Activated T-cell treated with anti-CD3 and anti-CD28 coated beads, Interleukin-2, amount 50 U/mL, for 48 hours (primary cell): ENCODE measurements around the gene NOD2.

Source experiments
- DNase-seq, 2 experiments: peaks; one replicate each; pipeline ENCODE4 v3.0.0-alpha.2; 2020

NOD2 gene

DNA sequence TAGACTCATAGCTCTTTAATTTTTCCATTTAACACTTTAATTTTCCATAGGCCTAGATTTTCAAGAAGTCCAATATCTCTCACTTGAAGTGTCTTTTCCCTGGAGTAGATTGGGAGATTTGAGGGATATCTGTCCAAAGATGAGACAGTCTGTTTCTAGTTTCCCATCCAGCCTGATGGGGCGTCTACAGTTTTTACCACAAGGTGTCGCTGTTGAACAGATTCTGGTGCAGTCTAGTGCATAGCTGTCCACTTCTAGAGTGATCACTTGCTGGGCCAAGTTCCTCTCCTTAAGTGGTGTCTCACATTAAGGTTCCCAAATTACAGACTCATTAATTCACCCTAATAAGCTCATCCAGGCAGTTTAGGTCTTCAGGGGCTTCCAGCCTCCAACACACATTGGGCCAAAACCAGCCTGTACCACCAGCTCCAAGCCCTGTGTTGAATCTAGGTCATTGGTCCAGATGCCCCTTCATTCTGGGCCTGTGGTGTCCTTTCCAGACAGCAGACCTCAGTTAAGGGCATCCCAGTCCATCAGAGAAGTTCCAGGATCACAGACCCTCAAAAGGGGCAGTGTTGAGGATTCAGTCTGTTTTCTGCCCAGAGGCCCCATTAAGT lies 21.7 kb upstream of the NOD2 start:
- DNase-seq = peak; percentile 76 to 79

- no peak for DNase-seq
Observed at GRCh38 chr16:50673496-50674275, 19.7 kb upstream of the NOD2 start.

- DNase-seq = no peak
Observed at GRCh38 chr16:50674831-50675230, 18.6 kb upstream of the NOD2 start.

DNA sequence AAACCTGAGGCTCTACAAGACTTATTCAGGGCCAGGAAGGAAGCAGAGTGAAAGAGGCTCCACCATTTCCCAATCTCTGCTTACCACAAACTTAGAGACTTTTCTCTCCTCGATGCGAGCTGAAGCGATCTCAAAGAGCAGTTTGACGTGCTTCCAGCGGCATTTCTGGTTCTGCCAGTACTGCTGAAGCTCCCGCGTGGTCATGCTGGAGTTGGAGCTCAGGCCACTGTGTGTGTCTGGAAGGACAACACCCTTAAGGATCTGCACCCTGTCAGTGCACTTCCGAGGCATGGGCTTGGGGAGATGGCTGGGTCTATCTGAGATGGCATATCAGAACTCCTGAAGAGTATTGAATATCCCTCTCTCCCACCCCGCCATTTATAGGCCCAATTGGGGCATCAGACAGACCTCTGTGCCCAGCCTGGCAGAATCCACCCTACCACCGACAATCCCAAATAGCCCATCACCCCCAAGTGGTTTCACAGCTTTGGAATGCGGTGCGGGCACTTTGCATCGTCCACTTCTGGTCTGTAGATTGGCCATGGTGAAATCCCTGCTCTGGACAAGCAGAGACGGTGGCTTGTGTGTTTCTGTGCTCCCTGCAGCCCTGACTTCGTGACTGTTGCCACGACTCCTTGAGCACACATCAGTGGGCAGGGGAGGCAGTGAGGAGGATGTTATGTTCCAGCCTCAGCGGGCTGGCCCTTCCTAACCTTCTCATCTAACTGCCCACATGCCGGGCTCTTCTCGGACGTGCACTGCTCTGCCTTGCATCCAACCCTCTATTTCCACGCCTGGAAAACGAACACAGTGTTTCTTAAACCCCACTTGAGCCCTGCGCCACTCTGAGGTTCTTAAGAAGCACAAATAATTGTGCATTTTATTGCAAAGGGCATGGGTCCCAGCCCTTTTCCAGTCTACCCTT lies 17.5 kb upstream of the NOD2 start:
- no peak for DNase-seq

GRCh38 chr16:50676684-50677225 lies 16.7 kb upstream of the NOD2 start:
- DNase-seq = no peak

DNA sequence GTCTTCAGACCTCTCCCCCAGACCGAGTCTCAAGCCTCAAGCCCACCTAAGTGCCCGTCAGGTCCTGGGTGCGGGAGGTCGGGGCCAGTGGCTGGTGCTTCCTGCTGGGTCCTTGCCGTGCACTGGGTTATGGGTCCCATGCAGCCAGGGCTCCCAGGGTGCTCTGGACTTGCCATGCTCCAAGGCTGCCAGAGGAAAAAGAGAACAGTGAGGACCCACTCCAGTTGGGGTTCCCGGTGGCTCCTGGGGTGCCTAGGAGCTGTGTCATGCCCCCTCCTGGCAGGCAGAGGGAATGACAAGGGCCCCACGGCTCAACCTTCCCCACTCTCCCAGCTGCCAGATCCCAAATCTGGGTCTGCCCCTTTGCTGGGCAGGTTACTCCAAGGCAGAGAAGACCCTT lies 16.1 kb upstream of the NOD2 start:
- peak; percentile 35 to 50 for DNase-seq

- no peak for DNase-seq
Observed at GRCh38 chr16:50678531-50678930, 14.9 kb upstream of the NOD2 start.

DNA sequence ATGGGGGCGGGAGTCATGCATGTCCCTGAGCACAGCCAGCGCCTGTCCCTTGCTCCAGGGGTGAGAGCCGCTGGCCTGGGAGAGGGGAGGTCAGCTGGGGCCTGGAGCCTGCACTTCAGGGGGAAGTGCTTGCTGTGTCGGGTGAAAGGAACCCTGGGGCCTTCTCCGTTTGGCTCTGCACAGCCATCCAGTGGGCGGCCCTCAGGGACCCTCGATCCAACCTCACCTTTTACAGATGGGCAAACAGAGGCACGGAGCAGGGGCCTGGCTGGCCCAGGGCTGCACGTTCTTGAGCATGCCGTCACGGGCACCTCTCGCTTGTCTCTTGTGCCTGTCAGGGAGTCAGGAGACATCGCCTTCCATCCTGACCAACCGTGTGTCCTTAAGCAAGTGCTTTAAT lies 14.1 kb upstream of the NOD2 start:
- no peak for DNase-seq

- no peak for DNase-seq
Observed at GRCh38 chr16:50679676-50680555, 13.5 kb upstream of the NOD2 start.

DNA sequence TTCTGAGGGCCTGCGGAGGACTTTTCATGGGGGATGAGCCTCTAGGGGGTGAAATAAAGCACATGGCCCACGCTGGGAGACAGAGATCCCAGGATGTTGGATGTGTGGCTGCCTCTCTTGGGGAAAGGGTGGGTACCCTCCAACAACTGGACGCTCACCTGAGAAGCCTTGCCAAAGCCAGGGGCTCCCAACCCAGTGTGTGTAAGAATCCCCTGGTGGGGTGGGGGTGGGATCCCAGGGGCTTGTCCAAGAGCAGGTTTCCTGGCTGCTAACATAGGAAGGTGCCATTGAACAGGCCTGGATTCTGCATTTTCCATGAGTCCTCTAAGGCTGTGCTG lies 12.9 kb upstream of the NOD2 start:
- no peak for DNase-seq

GRCh38 chr16:50681021-50681885 lies 12.2 kb upstream of the NOD2 start, which contains the start of gene SNX20:
Gene SNX20 (minus strand): TSS chr16:50681312. CDS start chr16:50677526, 3,786 bp downstream.
- DNase-seq = peak; percentile 69 to 74

GRCh38 chr16:50683689-50684374 lies 9.6 kb upstream of the NOD2 start:
- DNase-seq = peak; percentile 67 to 74

- DNase-seq = peak; percentile 55 to 64
Observed at GRCh38 chr16:50684823-50685461, 8.5 kb upstream of the NOD2 start.

GRCh38 chr16:50685462-50686063 lies 7.8 kb upstream of the NOD2 start:
- DNase-seq = no peak

DNA sequence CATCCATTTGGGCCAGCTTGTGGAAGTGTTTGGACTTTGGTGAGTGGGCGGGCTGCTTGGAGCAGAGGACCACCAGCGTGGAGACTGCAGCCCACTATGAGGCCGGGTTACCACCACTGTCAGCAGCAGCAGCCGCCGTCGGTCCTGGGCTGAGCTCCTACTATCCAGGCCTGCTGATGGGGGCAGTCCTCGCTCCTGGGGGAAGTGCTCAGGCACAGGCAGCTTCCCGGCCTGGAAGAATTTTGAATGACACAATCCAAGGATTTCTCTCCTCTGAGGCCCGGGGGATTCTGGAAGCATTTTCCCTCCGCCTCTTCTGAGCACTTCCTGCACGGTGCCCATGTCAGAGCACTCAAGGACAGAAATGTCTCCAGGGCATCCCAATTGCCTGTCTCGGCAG lies 5.3 kb upstream of the NOD2 start:
- DNase-seq = no peak

- no peak for DNase-seq
Observed at GRCh38 chr16:50688867-50689266, 4.5 kb upstream of the NOD2 start.

DNA sequence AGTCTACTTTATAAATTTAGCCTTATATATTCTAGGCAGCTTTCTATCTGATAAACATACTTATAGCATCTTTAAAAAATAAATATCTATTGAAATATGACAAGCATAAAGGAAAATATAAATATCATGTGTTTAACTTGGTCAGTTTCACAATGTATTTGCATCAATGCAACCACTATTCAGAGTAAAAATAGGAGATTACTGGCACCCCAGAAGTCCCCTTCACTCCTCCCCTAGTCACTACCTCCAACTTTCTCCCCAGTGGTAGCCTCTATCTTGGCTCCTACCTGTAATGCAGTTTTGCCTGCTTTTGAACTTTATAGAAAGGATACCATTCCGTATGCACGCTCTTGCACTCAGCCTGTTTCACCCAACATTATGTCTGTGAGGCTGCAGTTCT lies 3.2 kb upstream of the NOD2 start:
- no peak for DNase-seq

DNA sequence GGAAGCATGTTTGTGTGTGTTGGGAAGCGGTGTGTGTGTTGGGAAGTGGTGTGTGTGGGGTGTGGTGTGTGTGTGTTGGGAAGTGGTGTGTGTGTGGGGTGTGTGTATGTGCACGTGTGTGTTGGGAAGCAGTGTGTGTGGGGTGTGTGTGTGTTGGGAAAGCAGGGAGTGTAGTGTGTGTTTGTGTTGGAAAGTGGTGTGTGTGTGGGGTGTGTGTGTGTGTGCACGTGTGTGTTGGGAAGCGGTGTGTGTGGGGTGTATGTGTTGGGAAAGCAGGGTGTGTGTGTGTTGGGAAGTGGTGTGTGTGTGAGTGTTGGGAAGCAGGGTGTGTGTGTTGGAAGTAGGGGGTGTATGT lies 785 bp upstream of the NOD2 start:
- DNase-seq = no peak

DNA sequence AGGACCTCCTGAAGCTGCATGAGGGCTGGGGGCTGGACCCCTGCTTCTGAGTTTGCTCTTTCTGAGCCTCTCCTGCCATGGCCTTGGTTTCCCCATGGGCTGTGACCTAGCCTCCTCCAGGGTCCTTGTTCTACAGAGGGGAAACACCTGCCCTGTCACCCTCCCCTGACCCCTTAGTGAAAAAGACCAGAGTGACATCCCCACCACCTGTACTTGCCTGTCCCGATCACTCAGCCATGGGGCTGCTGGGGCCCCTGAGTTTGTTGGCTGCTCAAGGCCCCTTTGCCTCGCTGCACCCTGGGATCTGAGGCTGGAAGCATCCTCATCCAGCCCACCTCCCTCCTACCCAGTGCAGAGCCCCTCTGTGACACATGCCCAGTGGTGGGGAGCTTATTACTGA lies 800 bp downstream of the NOD2 start:
- no peak for DNase-seq
